T-helper 17 cell (primary cell): ENCODE data around the gene TMC3. TPM values are rescaled to one million over a fixed set of nuclear protein-coding genes. Genes with fewer than 3 reads are reported as not detected.

Experiments used
- ATAC-seq: fragments of 150-1000 bp; cut with Tn5 transposase; 2 replicates; pipeline ENCODE4 v1.10.0; 2021; ENCODE audit warnings: mild to moderate bottlenecking, moderate library complexity
- DNase-seq, 3 donors: peaks; one replicate each; pipeline versions ENCODE4 v3.0.0 to v3.0.0-alpha.2; 2020 to 2021
- H3K9me3 ChIP-seq: one replicate; pipeline ENCODE4 v1.7.0; 2013; ENCODE audit warnings: low read length, mild to moderate bottlenecking; ENCODE audit not compliant: control insufficient read depth, poor library complexity, severe bottlenecking
- H3K27ac Mint-ChIP-seq: one replicate; pipeline ENCODE4 v1.8.0; 2022; ENCODE audit warnings: mild to moderate bottlenecking, moderate library complexity, mixed read lengths
- H3K27me3 Mint-ChIP-seq: one replicate; pipeline ENCODE4 v1.8.0; 2022; ENCODE audit warnings: mixed read lengths
- H3K36me3 Mint-ChIP-seq: one replicate; pipeline ENCODE4 v1.8.0; 2022; ENCODE audit warnings: low read depth, mixed read lengths
- H3K4me1 Mint-ChIP-seq: one replicate; pipeline ENCODE4 v1.8.0; 2022; ENCODE audit warnings: mild to moderate bottlenecking, mixed read lengths
- H3K4me3 Mint-ChIP-seq: one replicate; pipeline ENCODE4 v1.8.0; 2022; ENCODE audit warnings: mild to moderate bottlenecking, moderate library complexity, mixed read lengths
- total RNA-seq, 4 donors: library from RNA in 2 of 4; stranded (reverse) in 2 of 4; gene quantifications; one replicate each; pipeline ENCODE4 v1.2.3 and lab custom pipeline; 2022 to 2026

Gene TMC3
- total RNA-seq, 2 donors from 2014 or later = not detected

- Mint-ChIP-seq H3K4me1 (no peaks in the 10 kb centered on the region), H3K27ac (no peak overlapping the region), H3K4me3 (no peak overlapping the region), H3K36me3 (peaks cover 3% of the 10 kb centered on the region), H3K27me3 (peaks cover 11% of the 10 kb centered on the region)
- no peak for DNase-seq
- no peak for ATAC-seq
- H3K9me3 ChIP-seq = no peaks in the 10 kb centered on the region
Observed at GRCh38 chr15:81398910-81399551, 25.0 kb upstream of the TMC3 start.

GRCh38 chr15:81398456-81398855 is 24.4 kb upstream of the TMC3 start:
- H3K9me3 ChIP-seq = no peaks in the 10 kb centered on the region
- Mint-ChIP-seq H3K4me3 (no peak overlapping the region), H3K36me3 (peaks cover 3% of the 10 kb centered on the region), H3K27me3 (peaks cover 9% of the 10 kb centered on the region), H3K27ac (no peak overlapping the region), H3K4me1 (no peaks in the 10 kb centered on the region)
- no peak for ATAC-seq
- no peak for DNase-seq

- H3K27me3 Mint-ChIP-seq = peaks cover 4% of the 10 kb centered on the region
- ATAC-seq (no peak), DNase-seq (no peak)
- H3K27ac Mint-ChIP-seq = no peak overlapping the region
- H3K4me1 Mint-ChIP-seq = no peaks in the 10 kb centered on the region
- no peak overlapping the region for H3K4me3 Mint-ChIP-seq
- H3K9me3 ChIP-seq = no peaks in the 10 kb centered on the region
- peaks cover 3% of the 10 kb centered on the region for H3K36me3 Mint-ChIP-seq
Observed at GRCh38 chr15:81394603-81395002, 20.6 kb upstream of the TMC3 start.

- no peak for DNase-seq
- H3K36me3 Mint-ChIP-seq = peaks cover 3% of the 10 kb centered on the region
- no peak for ATAC-seq
- no peaks in the 10 kb centered on the region for H3K4me1 Mint-ChIP-seq
- no peak overlapping the region for H3K4me3 Mint-ChIP-seq
- H3K27me3 Mint-ChIP-seq = no peaks in the 10 kb centered on the region
- H3K27ac Mint-ChIP-seq = no peak overlapping the region
- no peaks in the 10 kb centered on the region for H3K9me3 ChIP-seq
Observed at GRCh38 chr15:81391657-81392056, 17.6 kb upstream of the TMC3 start.

- H3K9me3 ChIP-seq = no peaks in the 10 kb centered on the region
- no peak overlapping the region for H3K4me3 Mint-ChIP-seq
- peaks cover 4% of the 10 kb centered on the region for H3K36me3 Mint-ChIP-seq
- DNase-seq (no peak), ATAC-seq (no peak)
- H3K4me1 Mint-ChIP-seq = peaks cover 7% of the 10 kb centered on the region
- no peak overlapping the region for H3K27ac Mint-ChIP-seq
- H3K27me3 Mint-ChIP-seq = peaks cover 6% of the 10 kb centered on the region
Observed at GRCh38 chr15:81388436-81388770, 14.4 kb upstream of the TMC3 start.

GRCh38 chr15:81387621-81388435 is 13.8 kb upstream of the TMC3 start:
- no peak for DNase-seq

GRCh38 chr15:81386947-81387346 is 12.9 kb upstream of the TMC3 start:
- H3K4me3 Mint-ChIP-seq = no peak overlapping the region
- H3K27me3 Mint-ChIP-seq = peaks cover 12% of the 10 kb centered on the region
- H3K9me3 ChIP-seq = no peaks in the 10 kb centered on the region
- ATAC-seq (no peak), DNase-seq (no peak)
- peaks cover 5% of the 10 kb centered on the region for H3K36me3 Mint-ChIP-seq
- H3K27ac Mint-ChIP-seq = no peak overlapping the region
- peaks cover 7% of the 10 kb centered on the region for H3K4me1 Mint-ChIP-seq

More at GRCh38 chr15:81387621-81388435, 13.8 kb upstream of the TMC3 start:
- peaks cover 6% of the 10 kb centered on the region for H3K27me3 Mint-ChIP-seq
- no peak overlapping the region for H3K27ac Mint-ChIP-seq
- H3K36me3 Mint-ChIP-seq = peaks cover 5% of the 10 kb centered on the region
- H3K9me3 ChIP-seq = no peaks in the 10 kb centered on the region
- H3K4me1 Mint-ChIP-seq = peaks cover 7% of the 10 kb centered on the region
- no peak for ATAC-seq
- no peak overlapping the region for H3K4me3 Mint-ChIP-seq

- no peak for DNase-seq
- Mint-ChIP-seq H3K27me3 (peaks cover 12% of the 10 kb centered on the region), H3K4me1 (peaks cover 8% of the 10 kb centered on the region), H3K36me3 (peaks cover 5% of the 10 kb centered on the region), H3K4me3 (no peak overlapping the region), H3K27ac (no peak overlapping the region)
- H3K9me3 ChIP-seq = no peaks in the 10 kb centered on the region
- no peak for ATAC-seq
Observed at GRCh38 chr15:81385721-81386076, 11.7 kb upstream of the TMC3 start.

- Mint-ChIP-seq H3K4me1 (peaks cover 8% of the 10 kb centered on the region), H3K27me3 (peaks cover 12% of the 10 kb centered on the region), H3K36me3 (peaks cover 5% of the 10 kb centered on the region), H3K27ac (no peak overlapping the region), H3K4me3 (no peak overlapping the region)
- ATAC-seq (no peak), DNase-seq (no peak)
- no peaks in the 10 kb centered on the region for H3K9me3 ChIP-seq
Observed at GRCh38 chr15:81384891-81385720, 11.1 kb upstream of the TMC3 start.

GRCh38 chr15:81381720-81382119 is 7.7 kb upstream of the TMC3 start:
- peaks cover 8% of the 10 kb centered on the region for H3K36me3 Mint-ChIP-seq

GRCh38 chr15:81380668-81381067 is 6.7 kb upstream of the TMC3 start:
- Mint-ChIP-seq H3K36me3 (peaks cover 5% of the 10 kb centered on the region), H3K27ac (no peak overlapping the region), H3K4me1 (peaks cover 8% of the 10 kb centered on the region), H3K27me3 (peaks cover 16% of the 10 kb centered on the region), H3K4me3 (no peak overlapping the region)
- ATAC-seq (no peak), DNase-seq (no peak)
- no peaks in the 10 kb centered on the region for H3K9me3 ChIP-seq

More at GRCh38 chr15:81381720-81382119, 7.7 kb upstream of the TMC3 start:
- H3K27ac Mint-ChIP-seq = no peak overlapping the region
- no peak overlapping the region for H3K4me3 Mint-ChIP-seq
- H3K9me3 ChIP-seq = no peaks in the 10 kb centered on the region
- peaks cover 8% of the 10 kb centered on the region for H3K4me1 Mint-ChIP-seq
- no peak for DNase-seq
- no peak for ATAC-seq
- H3K27me3 Mint-ChIP-seq = peaks cover 22% of the 10 kb centered on the region

- DNase-seq (no peak), ATAC-seq (no peak)
- Mint-ChIP-seq H3K36me3 (peaks cover 5% of the 10 kb centered on the region), H3K4me1 (peaks cover 7% of the 10 kb centered on the region), H3K27me3 (peaks cover 18% of the 10 kb centered on the region), H3K27ac (no peak overlapping the region), H3K4me3 (no peak overlapping the region)
- no peaks in the 10 kb centered on the region for H3K9me3 ChIP-seq
Observed at GRCh38 chr15:81380203-81380602, 6.2 kb upstream of the TMC3 start.

- Mint-ChIP-seq H3K4me3 (no peak overlapping the region), H3K27me3 (peaks cover 22% of the 10 kb centered on the region), H3K36me3 (peaks cover 5% of the 10 kb centered on the region), H3K4me1 (peaks cover 2% of the 10 kb centered on the region), H3K27ac (no peak overlapping the region)
- H3K9me3 ChIP-seq = no peaks in the 10 kb centered on the region
- no peak for DNase-seq
- ATAC-seq = no peak
Observed at GRCh38 chr15:81379269-81379668, 5.3 kb upstream of the TMC3 start.
